HepG2 (cell line): ENCODE measurements around the gene OR6S1. TPM values are rescaled to one million over a fixed set of nuclear protein-coding genes. Genes with fewer than 3 reads are reported as not detected.
A peak's percentile ranks its signal among the peaks of the same experiment; 100 is the strongest.

ENCODE experiments used
- EZH2 ChIP-seq: conservative IDR thresholded peaks from 2 replicates; pipeline ENCODE4 v1.6.1; 2012; ENCODE audit warnings: mild to moderate bottlenecking, low read depth, low read length, moderate library complexity
- FOSL2 ChIP-seq: sonication (generic); formaldehyde crosslinking; IDR thresholded peaks from 2 replicates; pipeline ENCODE4 v1.4.0; 2020; ENCODE audit warnings: missing genetic modification reagents
- GPN1 ChIP-seq: sonication (generic); formaldehyde crosslinking; IDR thresholded peaks from 2 replicates; pipeline ENCODE4 v1.5.1; 2020; ENCODE audit warnings: missing genetic modification reagents, borderline replicate concordance
- HDAC1 ChIP-seq: sonication (generic); formaldehyde crosslinking; IDR thresholded peaks from 2 replicates; pipeline ENCODE4 v1.5.1; 2020; ENCODE audit warnings: mild to moderate bottlenecking, missing genetic modification reagents
- HMG20A ChIP-seq: IDR thresholded peaks from 2 replicates; pipeline ENCODE4 v1.6.1; 2016; ENCODE audit warnings: borderline replicate concordance
- HNRNPUL1 ChIP-seq: fragments of 200-400 bp; formaldehyde crosslinking; IDR thresholded peaks from 2 replicates; pipeline ENCODE4 v1.6.1; 2017; ENCODE audit warnings: low read depth, mild to moderate bottlenecking, low read length, moderate library complexity
- IRX3 ChIP-seq: sonication (generic); formaldehyde crosslinking; IDR thresholded peaks from 2 replicates; pipeline ENCODE4 v1.8.1; 2023; ENCODE audit warnings: mild to moderate bottlenecking, low read depth, missing genetic modification reagents, borderline replicate concordance
- NFE2 ChIP-seq: sonication (generic); formaldehyde crosslinking; IDR thresholded peaks from 2 replicates; pipeline ENCODE4 v1.4.0; 2020; ENCODE audit warnings: missing genetic modification reagents
- NONO ChIP-seq, 2 experiments: fragments of 450-650 bp in 1 of 2; sonication (generic) in 1 of 2; formaldehyde crosslinking in 1 of 2; IDR thresholded peaks in 1 of 2; conservative IDR thresholded peaks in 1 of 2; 2 replicates each; pipeline versions ENCODE4 v1.6.1 to v1.8.0; 2017 to 2022; ENCODE audit warnings: mild to moderate bottlenecking in 1 of 2, missing genetic modification reagents in 1 of 2, moderate library complexity in 1 of 2
- PRDM4 ChIP-seq: sonication (generic); formaldehyde crosslinking; IDR thresholded peaks from 2 replicates; pipeline ENCODE4 v1.9.0; 2021; ENCODE audit warnings: missing genetic modification reagents, borderline replicate concordance
- RBM39 ChIP-seq: fragments of 200-400 bp; formaldehyde crosslinking; IDR thresholded peaks from one replicate; pipeline ENCODE4 v1.6.1; 2018; ENCODE audit warnings: antibody characterized with exemption, mild to moderate bottlenecking, low read depth, low read length; ENCODE audit not compliant: poor library complexity, severe bottlenecking
- TBL1XR1 ChIP-seq: fragments of 150-350 bp; IDR thresholded peaks from 2 replicates; pipeline ENCODE4 v1.6.1; 2014; ENCODE audit warnings: borderline replicate concordance, low read length; ENCODE audit not compliant: partially characterized antibody
- TCF7L2 ChIP-seq: IDR thresholded peaks from 2 replicates; pipeline ENCODE4 v1.6.1; 2011; ENCODE audit warnings: mild to moderate bottlenecking, low read depth, low read length, moderate library complexity
- TMF1 ChIP-seq: sonication (generic); formaldehyde crosslinking; IDR thresholded peaks from 2 replicates; pipeline ENCODE4 v1.8.1; 2022; ENCODE audit warnings: low read depth, missing genetic modification reagents
- ZFP36L2 ChIP-seq: sonication (generic); formaldehyde crosslinking; IDR thresholded peaks from 2 replicates; pipeline ENCODE4 v1.4.0; 2020; ENCODE audit warnings: missing genetic modification reagents
- ZNF224 ChIP-seq: sonication (generic); formaldehyde crosslinking; IDR thresholded peaks from 2 replicates; pipeline ENCODE4 v1.5.0; 2020; ENCODE audit warnings: mild to moderate bottlenecking, missing genetic modification reagents
- ZNF331 ChIP-seq: sonication (generic); formaldehyde crosslinking; IDR thresholded peaks from 2 replicates; pipeline ENCODE4 v1.4.0; 2020; ENCODE audit warnings: missing genetic modification reagents
- ZNF337 ChIP-seq: sonication (generic); formaldehyde crosslinking; IDR thresholded peaks from 2 replicates; pipeline ENCODE4 v1.5.1; 2020; ENCODE audit warnings: missing genetic modification reagents, low read depth, mild to moderate bottlenecking, borderline replicate concordance
- ZNF446 ChIP-seq: sonication (generic); formaldehyde crosslinking; IDR thresholded peaks from 2 replicates; pipeline ENCODE4 v1.5.0; 2020; ENCODE audit warnings: mild to moderate bottlenecking, missing genetic modification reagents
- ZNF562 ChIP-seq: sonication (generic); formaldehyde crosslinking; IDR thresholded peaks from 2 replicates; pipeline ENCODE4 v1.8.0; 2022; ENCODE audit warnings: missing genetic modification reagents, borderline replicate concordance
- ZSCAN25 ChIP-seq: sonication (generic); formaldehyde crosslinking; IDR thresholded peaks from 2 replicates; pipeline ENCODE4 v1.8.0; 2022; ENCODE audit warnings: mild to moderate bottlenecking, missing genetic modification reagents
- polyA plus RNA-seq, 8 experiments: library from polyadenylated mRNA; depleted of rRNA in 3 of 8; stranded (reverse) in 7 of 8; unstranded in 1 of 8; fragments of >200 nt; fragmentation: Illumina TruSeq in 4 of 8; extraction: Trizol in 4 of 8; gene quantifications; 2 replicates each; pipeline versions ENCODE4 v1.2.1 to v1.2.3, GENCODE V29; 2011 to 2016; ENCODE audit warnings: low read depth in 4 of 8, missing spikeins in 1 of 8, mixed read lengths in 1 of 8; ENCODE audit not compliant: insufficient read depth in 1 of 8
- total RNA-seq, 5 experiments: library from RNA; depleted of rRNA; stranded (reverse); fragments of >200 nt; fragmentation: Illumina TruSeq; extraction: Trizol; gene quantifications; 2 replicates each; pipeline ENCODE4 v1.2.3, GENCODE V29; 2016; ENCODE audit warnings: low read depth in 1 of 5
- TF ChIP-seq, protein P1 (sequence below), 2 experiments: sonication (generic) in 1 of 2; formaldehyde crosslinking in 1 of 2; IDR thresholded peaks; 2 replicates each; pipeline versions ENCODE4 v1.5.1 to v1.6.1; 2011 to 2020; ENCODE audit warnings: borderline replicate concordance in 1 of 2, low read depth in 1 of 2, low read length in 1 of 2, mild to moderate bottlenecking in 1 of 2, missing genetic modification reagents in 1 of 2, moderate library complexity in 1 of 2
- TF ChIP-seq, protein P2 (sequence below): sonication (generic); formaldehyde crosslinking; IDR thresholded peaks from 2 replicates; pipeline ENCODE4 v1.4.0; 2020; ENCODE audit warnings: missing genetic modification reagents

OR6S1 gene
- total and polyA plus RNA-seq, 2 of the 13 experiments (the other 11 are each of a cell fraction or from before 2014, with no cell fraction given) = 0.09 TPM; not detected in 1

GRCh38 chr14:20610002-20610765, 31.3 kb downstream of the OR6S1 start (continued):
- TF ChIP-seq RBM39 (no peak), IRX3 (no peak), NFE2 (CRISPR knock-in tag) (no peak), ZNF224 (CRISPR knock-in tag) (peak; percentile 93), ZNF331 (CRISPR knock-in tag) (peak; percentile 90; the same call in 1 of the 2 replicates), ZNF562 (no peak), HNRNPUL1 (no peak), HDAC1 (CRISPR knock-in tag) (peak; percentile 60), GPN1 (CRISPR knock-in tag) (no peak), NONO (IDR thresholded peaks at IDR 0.05) (no peak), NONO (CRISPR knock-in tag; conservative IDR thresholded peaks at IDR 0.05) (peak; percentile 71; the same call in 1 of the 2 replicates), ZNF337 (CRISPR knock-in tag) (0 out of 2 replicates have a peak, but pooled peaks have one; percentile 15), PRDM4 (CRISPR knock-in tag) (no peak), ZFP36L2 (CRISPR knock-in tag) (no peak), EZH2 (no peak), FOSL2 (peak; percentile 63), HMG20A (CRISPR knock-in tag) (peak; percentile 23; the same call in 1 of the 2 replicates), TBL1XR1 (peak; percentile 21), TMF1 (CRISPR knock-in tag) (no peak), TCF7L2 (no peak), ZNF446 (no peak), ZSCAN25 (peak; percentile 50; the same call in 1 of the 2 replicates)
- TF ChIP-seq, protein P1, sequence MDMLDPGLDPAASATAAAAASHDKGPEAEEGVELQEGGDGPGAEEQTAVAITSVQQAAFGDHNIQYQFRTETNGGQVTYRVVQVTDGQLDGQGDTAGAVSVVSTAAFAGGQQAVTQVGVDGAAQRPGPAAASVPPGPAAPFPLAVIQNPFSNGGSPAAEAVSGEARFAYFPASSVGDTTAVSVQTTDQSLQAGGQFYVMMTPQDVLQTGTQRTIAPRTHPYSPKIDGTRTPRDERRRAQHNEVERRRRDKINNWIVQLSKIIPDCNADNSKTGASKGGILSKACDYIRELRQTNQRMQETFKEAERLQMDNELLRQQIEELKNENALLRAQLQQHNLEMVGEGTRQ (IDR thresholded peaks at IDR 0.05; ENCODE audit: low read depth, low read length) = no peak
- TF ChIP-seq, protein P1 (CRISPR knock-in tag; IDR thresholded peaks at IDR 0.05; ENCODE audit: borderline replicate concordance) = no peak; the same call in 1 of the 2 replicates
- TF ChIP-seq, protein P2, sequence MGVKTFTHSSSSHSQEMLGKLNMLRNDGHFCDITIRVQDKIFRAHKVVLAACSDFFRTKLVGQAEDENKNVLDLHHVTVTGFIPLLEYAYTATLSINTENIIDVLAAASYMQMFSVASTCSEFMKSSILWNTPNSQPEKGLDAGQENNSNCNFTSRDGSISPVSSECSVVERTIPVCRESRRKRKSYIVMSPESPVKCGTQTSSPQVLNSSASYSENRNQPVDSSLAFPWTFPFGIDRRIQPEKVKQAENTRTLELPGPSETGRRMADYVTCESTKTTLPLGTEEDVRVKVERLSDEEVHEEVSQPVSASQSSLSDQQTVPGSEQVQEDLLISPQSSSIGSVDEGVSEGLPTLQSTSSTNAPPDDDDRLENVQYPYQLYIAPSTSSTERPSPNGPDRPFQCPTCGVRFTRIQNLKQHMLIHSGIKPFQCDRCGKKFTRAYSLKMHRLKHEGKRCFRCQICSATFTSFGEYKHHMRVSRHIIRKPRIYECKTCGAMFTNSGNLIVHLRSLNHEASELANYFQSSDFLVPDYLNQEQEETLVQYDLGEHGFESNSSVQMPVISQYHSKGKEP = no peak
